Stimulated activated naive CD4-positive, alpha-beta T cell (primary cell): Measurements from ENCODE around the gene ZSWIM9.
A peak's percentile ranks its signal among the peaks of the same experiment; 100 is the strongest.
"Not testable (repeated sequence)": the region's sequence is repeated elsewhere in the genome, so short reads cannot be mapped to it uniquely, and the experiment has no call there.

Experiments used
- DNase-seq, 6 experiments: peaks; one replicate each; lab custom pipeline; 2025; lab: John Stamatoyannopoulos, UW

ZSWIM9 gene

GRCh38 chr19:48213959-48214358, 43.5 kb downstream of the ZSWIM9 start:
- no peak for DNase-seq

GRCh38 chr19:48216933-48217332, 46.5 kb downstream of the ZSWIM9 start:
- no peak for DNase-seq

DNA sequence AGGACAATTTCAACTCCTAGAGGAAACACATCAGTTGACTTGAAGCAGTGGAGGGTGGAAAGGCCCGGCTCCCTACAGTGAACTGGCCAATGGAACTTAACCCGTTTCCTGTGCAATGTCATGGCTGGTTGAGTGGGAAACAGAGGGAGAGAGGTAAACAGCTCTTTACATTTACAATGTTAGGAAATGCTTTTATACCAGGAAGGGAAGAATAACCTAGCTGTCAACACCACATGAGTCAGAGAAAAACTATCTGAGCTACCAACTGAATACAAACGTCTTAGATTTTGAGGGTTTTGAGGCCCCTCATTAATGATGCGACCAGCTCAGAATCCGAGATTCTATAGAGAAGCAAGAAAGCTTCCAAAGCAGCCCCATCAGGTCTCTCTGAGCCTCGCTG, 48.5 kb downstream of the ZSWIM9 start:
- DNase-seq: no peak

DNA sequence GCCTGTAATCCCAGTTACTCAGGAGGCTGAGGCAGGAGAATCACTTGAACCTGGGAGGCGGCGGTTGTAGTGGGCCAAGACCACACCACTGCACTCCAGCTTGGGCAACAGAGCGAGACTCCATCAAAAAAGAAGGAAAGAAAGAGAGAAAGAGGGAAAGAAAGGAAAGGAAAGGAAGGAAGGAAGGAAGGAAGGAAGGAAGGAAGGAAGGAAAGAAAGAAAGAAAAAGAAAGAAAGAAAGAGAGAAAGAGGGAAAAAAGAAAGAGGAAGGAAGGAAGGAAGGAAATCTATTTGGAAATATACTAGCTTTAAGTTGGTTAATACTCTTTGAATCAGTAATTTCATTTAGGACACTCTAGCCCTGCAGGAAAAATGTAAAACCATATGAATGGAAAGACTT, 50.3 kb downstream of the ZSWIM9 start:
- DNase-seq: not testable (repeated sequence)

DNA sequence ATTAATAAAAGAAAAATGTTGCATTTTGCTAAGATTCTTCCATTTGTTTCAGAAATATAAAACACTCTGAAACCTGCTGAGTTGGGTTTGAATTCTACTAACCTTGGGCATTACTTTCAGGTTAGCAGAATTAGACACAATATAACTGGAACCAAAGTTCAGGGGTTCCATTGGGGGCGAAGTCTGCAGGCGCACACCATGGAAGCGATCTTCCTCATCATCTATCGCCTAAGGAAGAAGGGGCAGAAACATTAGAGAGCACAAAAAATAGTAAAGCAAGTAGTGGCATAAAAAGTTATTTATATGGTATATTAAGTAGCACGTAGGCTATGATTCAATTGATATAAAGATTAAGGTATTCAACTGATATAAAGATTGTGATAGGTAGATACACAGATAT, 51.1 kb downstream of the ZSWIM9 start:
- no peak for DNase-seq

DNA sequence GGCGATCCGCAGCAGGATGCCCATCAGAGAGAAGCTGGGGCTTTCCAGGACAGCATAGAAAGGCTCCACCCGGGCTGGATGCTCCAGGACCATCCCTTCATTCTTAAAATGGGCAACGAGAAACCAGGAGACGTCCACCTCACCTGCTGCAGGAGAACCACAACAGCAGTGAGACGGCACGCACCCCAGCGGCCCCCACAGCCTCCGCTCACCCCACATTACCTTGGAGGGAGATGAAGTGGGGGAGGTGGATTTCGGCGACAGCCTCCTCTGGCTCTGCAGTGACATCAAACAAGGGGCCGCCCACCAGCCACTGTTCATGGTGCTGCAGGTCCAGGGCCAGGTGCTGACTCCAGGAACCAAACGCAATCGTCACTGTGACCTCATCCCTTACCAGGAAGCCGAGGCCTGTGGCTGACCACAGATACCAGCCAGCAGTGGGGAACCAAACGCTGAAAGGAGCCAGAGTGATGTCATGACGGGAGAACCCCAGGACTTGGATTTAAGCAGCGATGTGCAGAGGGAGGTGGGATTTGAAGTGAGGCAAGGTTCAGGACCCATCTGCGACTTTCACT, 60.2 kb downstream of the ZSWIM9 start:
- DNase-seq: no peak

DNA sequence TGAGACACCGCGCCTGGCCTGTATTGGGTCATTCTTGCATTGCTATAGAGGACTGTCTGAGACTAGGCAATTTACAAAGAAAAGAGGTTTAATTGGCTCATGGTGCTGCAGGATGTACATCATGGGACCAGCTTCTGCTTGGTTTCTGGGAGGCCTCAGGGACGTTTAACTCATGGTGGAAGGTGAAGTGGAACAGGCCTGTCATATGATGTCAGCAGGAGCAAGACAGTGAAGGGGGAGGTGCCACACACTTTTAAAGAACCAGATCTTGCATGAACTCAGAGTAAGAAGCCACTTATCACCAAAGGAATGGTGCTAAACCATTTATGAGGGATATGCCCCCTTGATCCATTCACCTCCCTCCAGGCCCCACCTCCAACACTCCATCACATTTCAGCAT, 66.6 kb downstream of the ZSWIM9 start:
- DNase-seq: no peak

- no peak for DNase-seq
Observed at GRCh38 chr19:48239120-48239519, 68.6 kb downstream of the ZSWIM9 start.

GRCh38 chr19:48239582-48240141, 69.2 kb downstream of the ZSWIM9 start:
- no peak for DNase-seq

GRCh38 chr19:48241771-48242170, 71.3 kb downstream of the ZSWIM9 start:
- not testable (repeated sequence) for DNase-seq

DNA sequence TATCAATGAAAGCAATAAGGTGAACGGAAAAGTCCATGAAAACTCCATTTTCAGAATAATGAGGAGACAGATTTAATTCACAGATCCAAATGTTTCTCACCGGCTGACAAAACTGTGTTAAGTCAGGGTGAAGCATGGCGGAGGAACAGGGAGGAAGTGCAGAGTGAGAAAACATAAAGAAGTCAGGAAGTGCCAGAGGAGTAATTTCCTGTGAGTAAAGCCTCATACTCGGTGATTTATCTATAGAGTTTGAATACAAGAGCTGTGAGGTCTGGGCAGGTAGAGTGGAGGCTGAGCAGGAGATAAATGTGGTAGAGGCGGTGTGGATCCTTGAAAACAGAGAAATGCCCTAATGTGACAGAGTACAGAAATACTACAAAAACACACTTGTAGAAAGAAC, 73.8 kb downstream of the ZSWIM9 start:
- peak in 4 of 6 experiments; percentile 4 to 56 (median 42) for DNase-seq

DNA sequence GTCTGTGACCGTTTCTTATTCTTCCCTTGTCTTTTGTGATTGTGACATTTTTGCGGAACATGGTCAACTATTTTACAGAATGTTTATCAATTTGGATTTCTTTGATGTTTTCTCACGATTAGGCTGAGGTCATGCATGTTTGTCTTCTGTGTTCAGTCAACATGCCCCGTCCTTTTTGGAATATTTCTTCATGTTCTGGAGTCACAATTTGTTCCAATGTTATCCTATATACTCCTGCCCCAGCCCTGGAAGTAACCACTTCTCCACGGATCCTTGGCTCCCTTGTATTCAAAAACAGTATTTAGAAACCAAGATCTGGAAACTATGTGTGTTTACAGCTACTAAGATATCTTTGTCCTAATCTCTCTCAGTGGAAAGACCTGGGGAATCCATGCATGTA, 75.6 kb downstream of the ZSWIM9 start:
- DNase-seq: no peak

GRCh38 chr19:48247212-48247611, 76.7 kb downstream of the ZSWIM9 start:
- DNase-seq: no peak
